GM19455 (cell line): Measurements from ENCODE around the gene AK9.

Experiments
- ATAC-seq: cut with Tn5 transposase; IDR thresholded peaks from one replicate; pipeline ENCODE4 v1.9.1; 2021; ENCODE audit not compliant: unreplicated experiment

AK9 gene

DNA sequence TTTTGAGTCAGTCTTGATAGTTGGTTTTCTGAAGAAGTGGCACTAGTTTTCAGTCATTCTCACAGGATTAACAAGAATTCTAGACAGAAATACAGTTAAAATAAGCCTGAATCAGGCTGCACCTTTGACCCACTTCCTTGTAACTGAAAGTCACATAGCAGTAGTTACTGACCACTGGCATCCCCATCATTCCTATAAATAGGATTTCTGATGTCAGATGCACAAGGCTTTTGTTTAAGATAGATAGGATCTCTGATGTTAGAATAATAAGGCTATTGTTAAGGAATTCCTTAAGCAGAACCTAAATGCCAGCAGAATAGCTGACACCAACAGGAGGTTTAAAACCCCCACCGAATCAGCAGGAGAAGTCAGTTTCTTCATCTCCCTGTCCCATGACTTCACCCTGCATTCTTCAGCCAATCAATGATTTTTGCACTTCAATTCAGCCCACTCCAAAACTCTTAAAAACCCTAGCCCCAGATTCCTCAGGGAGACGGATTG lies 177.4 kb downstream of the AK9 start:
- no peak for ATAC-seq

GRCh38 chr6:109512271-109512817 lies 178.7 kb downstream of the AK9 start:
- no peak for ATAC-seq

GRCh38 chr6:109511832-109512231 lies 179.2 kb downstream of the AK9 start:
- ATAC-seq = no peak

GRCh38 chr6:109510358-109510757 lies 180.6 kb downstream of the AK9 start:
- ATAC-seq = no peak

GRCh38 chr6:109508166-109508860 lies 182.7 kb downstream of the AK9 start:
- ATAC-seq = no peak

GRCh38 chr6:109507490-109508072 lies 183.4 kb downstream of the AK9 start:
- no peak for ATAC-seq

GRCh38 chr6:109506841-109507240 lies 184.2 kb downstream of the AK9 start:
- no peak for ATAC-seq

GRCh38 chr6:109506314-109506713 lies 184.7 kb downstream of the AK9 start:
- no peak for ATAC-seq

DNA sequence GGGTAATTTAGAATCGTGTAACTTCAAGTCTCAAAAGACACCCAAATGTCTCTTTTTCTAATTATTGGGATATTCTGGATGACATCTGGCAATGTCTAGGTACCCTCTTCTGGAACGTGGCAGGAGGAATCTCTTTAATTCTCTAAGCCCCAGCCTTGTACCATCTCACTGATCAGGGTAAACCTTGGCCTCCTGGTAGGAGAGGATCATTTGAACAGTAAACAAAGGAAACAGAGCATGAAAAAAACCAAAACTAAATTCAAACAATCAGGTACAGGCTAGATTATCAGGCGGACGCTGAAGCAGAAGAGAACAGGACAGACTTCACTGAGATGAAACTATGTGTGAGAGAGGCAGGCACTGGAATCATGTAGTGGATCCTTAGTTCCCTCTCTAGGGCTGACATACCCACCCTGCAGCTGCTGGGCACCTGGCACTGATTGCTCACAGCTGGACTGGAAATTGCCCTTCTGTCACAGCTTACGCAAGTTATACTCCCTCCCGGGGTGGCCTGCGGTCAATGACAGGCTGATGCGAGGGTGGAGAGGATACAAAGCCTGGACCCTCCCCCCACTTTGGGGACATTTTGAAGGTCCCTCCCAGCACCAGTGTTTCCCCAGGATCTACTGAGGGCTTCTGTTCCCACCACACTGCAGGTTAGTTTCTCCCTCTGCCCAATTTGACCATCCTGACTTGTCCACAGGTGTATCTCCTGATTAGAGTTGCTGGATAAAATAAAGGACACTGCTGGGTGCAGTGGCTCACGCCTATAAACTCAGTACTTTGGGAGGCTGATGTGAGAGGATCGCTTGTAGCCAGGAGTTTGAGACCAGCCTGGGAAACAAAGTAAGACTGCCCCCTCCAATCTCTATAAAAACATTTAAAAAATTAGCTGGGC lies 187.4 kb downstream of the AK9 start:
- ATAC-seq = no peak

DNA sequence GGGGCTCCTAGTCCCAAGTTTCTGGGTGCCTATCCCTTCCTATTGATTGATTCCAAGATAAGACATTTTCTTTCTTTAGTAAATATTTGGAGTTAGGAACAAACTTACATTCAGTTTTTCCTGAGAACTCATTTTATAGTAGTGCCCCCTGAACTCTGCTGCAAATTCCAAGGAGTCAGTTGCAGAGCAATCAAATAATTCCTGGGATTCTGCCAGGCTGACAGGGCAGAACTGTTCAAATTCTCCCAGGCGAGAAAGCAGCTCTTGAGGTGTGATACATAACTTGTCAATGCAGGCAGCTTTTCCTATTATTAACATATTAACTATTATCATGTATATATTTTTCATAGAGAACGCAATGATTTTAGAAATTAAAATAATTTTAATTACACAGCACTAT lies 192.1 kb downstream of the AK9 start:
- ATAC-seq = no peak

GRCh38 chr6:109498052-109498451 lies 192.9 kb downstream of the AK9 start:
- no peak for ATAC-seq

- no peak for ATAC-seq
These were observed 194.8 kb downstream of the AK9 start for GRCh38 chr6:109496036-109496772.

DNA sequence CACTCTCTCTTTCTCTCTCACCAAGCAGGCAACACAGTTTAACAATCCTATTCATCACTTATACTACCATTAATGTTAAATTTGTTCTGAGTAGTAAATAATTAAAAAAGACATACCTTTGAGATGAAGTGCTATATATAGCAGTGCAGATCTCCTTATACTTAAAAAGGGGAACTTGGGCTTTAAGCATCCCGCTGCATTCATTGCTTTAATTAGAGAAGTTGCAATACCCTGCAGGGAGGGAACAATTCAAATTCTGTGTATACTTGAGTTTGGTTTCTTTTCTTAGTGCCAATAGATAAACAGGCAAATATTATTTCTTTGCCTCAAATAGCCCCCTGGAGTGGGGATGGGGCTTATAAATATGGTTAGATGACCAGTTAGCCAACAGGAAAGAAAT lies 197.1 kb downstream of the AK9 start:
- ATAC-seq = no peak

- no peak for ATAC-seq
These were observed 199.6 kb downstream of the AK9 start for GRCh38 chr6:109491207-109491938.

GRCh38 chr6:109490713-109491112 lies 200.3 kb downstream of the AK9 start:
- no peak for ATAC-seq

- ATAC-seq = no peak
These were observed 203.0 kb downstream of the AK9 start for GRCh38 chr6:109488001-109488400.

- no peak for ATAC-seq
These were observed 204.9 kb downstream of the AK9 start for GRCh38 chr6:109486068-109486467.

- ATAC-seq = no peak
These were observed 205.6 kb downstream of the AK9 start for GRCh38 chr6:109485266-109485935.

GRCh38 chr6:109484122-109484521 lies 206.9 kb downstream of the AK9 start:
- ATAC-seq = no peak

DNA sequence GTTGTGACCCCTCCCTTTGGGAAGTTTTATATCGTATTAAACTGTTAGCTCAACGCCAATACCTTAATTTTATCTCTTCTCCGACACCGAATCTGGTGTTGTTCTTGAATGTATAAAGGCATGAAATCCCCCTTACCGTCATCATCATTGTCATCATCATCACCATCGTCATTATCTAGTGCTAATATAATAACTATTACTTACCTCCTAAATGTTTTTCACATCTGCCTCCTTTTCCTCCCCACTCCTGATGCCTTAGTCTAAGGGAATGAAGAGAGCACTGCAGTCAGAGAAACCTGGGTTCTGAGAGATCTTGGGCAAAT lies 207.3 kb downstream of the AK9 start:
- peak; percentile 3 for ATAC-seq
